Fibroblast of lung (primary cell): ENCODE results near the gene CARD19.

Experiments used
- EZH2 ChIP-seq: IDR thresholded peaks from 2 replicates; pipeline ENCODE4 v1.5.1; 2012; ENCODE audit warnings: low read length, control low read depth, mild to moderate bottlenecking; ENCODE audit errors: missing control alignments
- TF ChIP-seq, protein P1 (sequence below), 2 donors: IDR thresholded peaks in 1 of 2; conservative IDR thresholded peaks in 1 of 2; 1 replicate in 1 of 2; 2 replicates in 1 of 2; pipeline ENCODE4 v1.5.1; 2011 to 2012; ENCODE audit warnings: low read length in 2 of 2, control low read depth in 1 of 2, inconsistent platforms in 1 of 2, low read depth in 1 of 2, mild to moderate bottlenecking in 1 of 2

DNA sequence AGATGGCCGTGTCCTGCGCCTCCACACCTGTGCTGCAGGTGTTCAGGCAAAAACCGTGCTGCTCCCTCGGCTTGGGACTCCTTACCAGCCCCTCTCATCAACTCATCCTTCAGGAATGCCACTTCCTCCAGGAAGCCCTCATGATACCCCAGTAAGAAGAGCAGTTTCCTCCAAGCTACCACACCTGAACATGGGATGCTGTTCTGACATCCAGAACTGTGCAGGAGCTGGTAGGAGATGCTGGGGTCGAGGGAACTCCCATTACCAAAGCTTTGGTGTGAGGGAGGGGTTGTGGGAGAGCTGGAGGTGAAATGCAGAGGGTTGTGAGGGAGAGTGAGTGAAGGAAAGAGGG, 18.9 kb downstream of the CARD19 start:
- no peak for TF ChIP-seq EZH2
- TF ChIP-seq, protein P1, sequence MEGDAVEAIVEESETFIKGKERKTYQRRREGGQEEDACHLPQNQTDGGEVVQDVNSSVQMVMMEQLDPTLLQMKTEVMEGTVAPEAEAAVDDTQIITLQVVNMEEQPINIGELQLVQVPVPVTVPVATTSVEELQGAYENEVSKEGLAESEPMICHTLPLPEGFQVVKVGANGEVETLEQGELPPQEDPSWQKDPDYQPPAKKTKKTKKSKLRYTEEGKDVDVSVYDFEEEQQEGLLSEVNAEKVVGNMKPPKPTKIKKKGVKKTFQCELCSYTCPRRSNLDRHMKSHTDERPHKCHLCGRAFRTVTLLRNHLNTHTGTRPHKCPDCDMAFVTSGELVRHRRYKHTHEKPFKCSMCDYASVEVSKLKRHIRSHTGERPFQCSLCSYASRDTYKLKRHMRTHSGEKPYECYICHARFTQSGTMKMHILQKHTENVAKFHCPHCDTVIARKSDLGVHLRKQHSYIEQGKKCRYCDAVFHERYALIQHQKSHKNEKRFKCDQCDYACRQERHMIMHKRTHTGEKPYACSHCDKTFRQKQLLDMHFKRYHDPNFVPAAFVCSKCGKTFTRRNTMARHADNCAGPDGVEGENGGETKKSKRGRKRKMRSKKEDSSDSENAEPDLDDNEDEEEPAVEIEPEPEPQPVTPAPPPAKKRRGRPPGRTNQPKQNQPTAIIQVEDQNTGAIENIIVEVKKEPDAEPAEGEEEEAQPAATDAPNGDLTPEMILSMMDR (conservative IDR thresholded peaks at IDR 0.05 in 1 of 2, IDR thresholded peaks at IDR 0.05 in 1 of 2; ENCODE audit: low read depth in 1 of 2, low read length in 2 of 2) = no peak
